H1 (cell line): Measurements from ENCODE around the gene UNC79. TPM values are rescaled to one million over a fixed set of nuclear protein-coding genes. Genes with fewer than 3 reads are reported as not detected.

ENCODE experiments used
- CHD7 ChIP-seq: fragments of 300-600 bp; sonication (generic); IDR thresholded peaks from 2 replicates; pipeline ENCODE4 v1.7.1; 2012; ENCODE audit warnings: low read length, moderate library complexity, mild to moderate bottlenecking, inconsistent platforms; ENCODE audit not compliant: insufficient replicate concordance
- RAD21 ChIP-seq, 2 experiments: IDR thresholded peaks in 1 of 2; conservative IDR thresholded peaks in 1 of 2; 2 replicates each; pipeline ENCODE4 v1.6.1; 2011; ENCODE audit warnings: low read depth in 2 of 2, low read length in 2 of 2, improper control_type of control experiment in 1 of 2, inconsistent platforms in 1 of 2, mild to moderate bottlenecking in 1 of 2, moderate library complexity in 1 of 2
- RNF2 ChIP-seq: fragments of 200-900, 300-1000 bp; sonication (generic); IDR thresholded peaks from 2 replicates; pipeline ENCODE4 v1.7.1; 2016; ENCODE audit warnings: borderline replicate concordance, low read depth, mild to moderate bottlenecking, antibody characterized with exemption, low read length; ENCODE audit not compliant: poor library complexity, severe bottlenecking; ENCODE audit errors: missing control alignments
- polyA plus RNA-seq, 7 experiments: library from polyadenylated mRNA; depleted of rRNA in 3 of 7; stranded (reverse) in 5 of 7; unstranded in 2 of 7; fragments of >200 nt in 5 of 7; fragments of 200-250 nt in 2 of 7; gene quantifications; 1 replicate in 5 of 7; 2 replicates in 1 of 7; 4 replicates in 1 of 7; pipeline versions ENCODE4 v1.2.1 to v1.2.3, GENCODE V29; 2011 to 2013; ENCODE audit warnings: missing spikeins in 2 of 7, mixed read lengths in 2 of 7
- total RNA-seq: library from RNA; stranded (reverse); fragmentation: NEBNext Ultra II Directional; extraction: Animal tissue kit (Norgen Biotek cat#: 25700); gene quantifications from 2 replicates; pipeline ENCODE4 v1.2.1, GENCODE V29; 2021

Gene UNC79
- total and polyA plus RNA-seq, 2 of the 8 experiments (the other 6 are each of a cell fraction or from before 2014, with no cell fraction given): 1.8 to 2.3 TPM

- no peak for TF ChIP-seq CHD7
- TF ChIP-seq RNF2: no peak
- no peak for TF ChIP-seq RAD21 (IDR thresholded peaks at IDR 0.05 in 1 of 2, conservative IDR thresholded peaks at IDR 0.05 in 1 of 2; ENCODE audit: low read depth in 2 of 2, low read length in 2 of 2)
- TF ChIP-seq, all 59 proteins: peak for 0
Observed at GRCh38 chr14:93511001-93511400, 80.3 kb downstream of the UNC79 start (continued).
